A549 (cell line): ENCODE results near the gene GPR146.

Source experiments
- CTCF ChIP-seq: fragments of >200 bp; sonication (Bioruptor Twin); formaldehyde crosslinking; IDR thresholded peaks from 3 replicates; pipeline ENCODE4 v1.5.1; 2016
- MAZ ChIP-seq: fragments of 150-350 bp; IDR thresholded peaks from 2 replicates; pipeline ENCODE4 v1.6.1; 2014; ENCODE audit warnings: antibody characterized with exemption, low read depth, low read length, borderline replicate concordance
- NR3C1 ChIP-seq: fragments of >200 bp; sonication (Bioruptor Twin); formaldehyde crosslinking; IDR thresholded peaks from 3 replicates; pipeline ENCODE4 v1.6.1; 2017
- POLR2A ChIP-seq: IDR thresholded peaks from 2 replicates; pipeline ENCODE4 v1.6.1; 2012; ENCODE audit warnings: mild to moderate bottlenecking, low read length
- RCOR1 ChIP-seq: fragments of 150-350 bp; IDR thresholded peaks from 2 replicates; pipeline ENCODE4 v1.6.1; 2014; ENCODE audit warnings: antibody characterized with exemption, low read length, low read depth
- ZNF302 ChIP-seq: fragments of 250-450 bp; sonication (Bioruptor Pico); IDR thresholded peaks from 2 replicates; pipeline ENCODE4 v1.9.0; 2021; ENCODE audit warnings: inconsistent platforms, mild to moderate bottlenecking, moderate library complexity

DNA sequence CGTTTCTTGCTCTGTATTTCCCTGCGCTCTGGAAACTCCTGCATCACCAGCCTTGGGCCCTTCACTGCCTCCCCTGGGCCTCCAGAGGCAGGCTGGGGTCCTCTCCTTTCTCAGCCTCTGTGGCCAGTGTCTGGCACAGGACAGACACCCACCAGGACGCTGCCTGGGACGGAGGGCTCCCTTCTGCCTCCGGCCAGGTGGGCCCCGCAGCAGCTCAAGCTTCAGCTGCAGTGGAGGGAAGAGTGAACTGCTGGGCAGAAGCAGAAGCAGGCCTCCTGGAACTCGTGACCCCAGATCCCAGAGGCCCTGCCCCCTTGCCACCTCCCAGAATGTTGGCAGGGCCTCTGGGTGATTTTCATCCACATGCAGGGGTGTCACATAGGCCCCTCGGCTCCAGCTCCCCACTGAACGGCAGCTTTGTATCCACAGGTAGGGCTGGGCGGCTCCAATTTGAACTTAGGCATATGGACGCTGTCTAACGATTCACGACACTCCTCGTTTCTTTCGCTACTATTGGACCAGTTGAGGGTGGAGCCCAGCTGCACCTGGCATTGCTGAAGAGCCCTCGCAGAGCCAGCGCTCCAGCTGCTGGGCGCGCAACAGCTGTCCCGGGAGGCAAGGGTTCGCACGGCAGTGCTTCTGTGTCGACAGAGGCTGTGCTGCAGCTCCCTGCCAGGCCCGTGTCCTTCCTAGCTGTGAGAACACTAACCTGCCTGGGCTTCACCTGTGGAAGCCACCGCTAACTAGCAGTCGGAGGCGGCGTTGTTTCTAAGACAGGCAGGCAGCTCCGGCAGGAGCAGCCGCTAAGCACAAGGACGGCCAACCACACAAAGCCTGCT, 18.4 kb upstream of the GPR146 start:
- TF ChIP-seq MAZ: no peak
- TF ChIP-seq POLR2A: no peak
- TF ChIP-seq NR3C1: no peak
- TF ChIP-seq RCOR1: no peak
- no peak for TF ChIP-seq ZNF302
- no peak for TF ChIP-seq CTCF
